BLaER1 treated with 17β-estradiol and CSF1 and Interleukin-3, amounts not matched to agents 10 nM and 100 nM (cell line): ENCODE results near the gene NSD2.
"Not testable (repeated sequence)": the region's sequence is repeated elsewhere in the genome, so short reads cannot be mapped to it uniquely, and the experiment has no call there.

Experiments used
- H3K27ac ChIP-seq, 11 experiments: shearing (Covaris generic); formaldehyde crosslinking; 2 replicates each; pipeline ENCODE4 v1.8.1; 2022
- H3K27me3 ChIP-seq, 11 experiments: shearing (Covaris generic); formaldehyde crosslinking; 2 replicates each; pipeline ENCODE4 v1.8.1; 2022
- H3K36me3 ChIP-seq, 11 experiments: shearing (Covaris generic); formaldehyde crosslinking; 2 replicates each; pipeline ENCODE4 v1.8.1; 2022
- H3K4me1 ChIP-seq, 10 experiments: shearing (Covaris generic); formaldehyde crosslinking; 2 replicates each; pipeline ENCODE4 v1.8.1; 2022
- H3K4me2 ChIP-seq, 11 experiments: shearing (Covaris generic); formaldehyde crosslinking; 2 replicates each; pipeline ENCODE4 v1.8.1; 2022
- H3K4me3 ChIP-seq, 10 experiments: shearing (Covaris generic); formaldehyde crosslinking; 2 replicates each; pipeline ENCODE4 v1.8.1; 2022
- H3K9ac ChIP-seq, 11 experiments: shearing (Covaris generic); formaldehyde crosslinking; 2 replicates each; pipeline ENCODE4 v1.8.1; 2022
- H3K9me3 ChIP-seq, 11 experiments: shearing (Covaris generic); formaldehyde crosslinking; replicated peaks in 1 of 11; 2 replicates each; pipeline ENCODE4 v1.8.1; 2022
- H4K20me1 ChIP-seq, 11 experiments: shearing (Covaris generic); formaldehyde crosslinking; 2 replicates each; pipeline ENCODE4 v1.8.1; 2022
- Cebpa-rat ChIP-seq, 11 experiments: shearing (Covaris generic); IDR thresholded peaks; 2 replicates each; pipeline ENCODE4 v1.8.1; 2022

The NSD2 gene

DNA sequence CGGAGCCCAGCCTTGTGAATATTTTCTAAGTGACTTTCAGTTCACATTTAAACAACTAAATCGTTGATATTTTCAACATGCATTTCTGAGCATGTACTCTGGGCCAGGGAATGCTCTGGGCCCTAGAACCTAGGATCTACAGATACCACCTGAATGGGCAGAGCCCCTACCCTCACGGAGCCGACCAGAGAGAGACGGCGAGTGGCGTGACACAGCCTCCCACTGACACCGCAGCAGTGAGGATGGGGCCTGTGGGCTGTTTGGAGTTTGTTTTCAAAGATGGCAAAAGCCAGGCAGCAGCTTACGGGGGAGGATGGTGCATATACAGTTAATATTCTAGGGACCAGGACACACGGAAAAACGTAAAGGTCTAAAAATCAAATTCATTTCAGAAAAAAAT, 119.9 kb downstream of the NSD2 start:
- H3K9me3 ChIP-seq: peaks cover 0 to 8% (median 5%) of the 10 kb centered on the region in 11 experiments; a peak in 16 of 22 replicates
- H3K27me3 ChIP-seq: no peaks in the 10 kb centered on the region
- TF ChIP-seq Cebpa-rat (IDR thresholded peaks at IDR 0.05): no peak
- H3K4me1 ChIP-seq: no peaks in the 10 kb centered on the region
- H3K36me3 ChIP-seq: peaks cover 62 to 99% (median 88%) of the 10 kb centered on the region in 11 experiments
- no peak overlapping the region for H3K4me2 ChIP-seq
- H3K9ac ChIP-seq: no peak overlapping the region
- H3K27ac ChIP-seq: no peak overlapping the region
- H4K20me1 ChIP-seq: peaks cover 65 to 100% (median 90%) of the 10 kb centered on the region in 11 experiments; a peak in 21 of 22 replicates
- no peak overlapping the region for H3K4me3 ChIP-seq

DNA sequence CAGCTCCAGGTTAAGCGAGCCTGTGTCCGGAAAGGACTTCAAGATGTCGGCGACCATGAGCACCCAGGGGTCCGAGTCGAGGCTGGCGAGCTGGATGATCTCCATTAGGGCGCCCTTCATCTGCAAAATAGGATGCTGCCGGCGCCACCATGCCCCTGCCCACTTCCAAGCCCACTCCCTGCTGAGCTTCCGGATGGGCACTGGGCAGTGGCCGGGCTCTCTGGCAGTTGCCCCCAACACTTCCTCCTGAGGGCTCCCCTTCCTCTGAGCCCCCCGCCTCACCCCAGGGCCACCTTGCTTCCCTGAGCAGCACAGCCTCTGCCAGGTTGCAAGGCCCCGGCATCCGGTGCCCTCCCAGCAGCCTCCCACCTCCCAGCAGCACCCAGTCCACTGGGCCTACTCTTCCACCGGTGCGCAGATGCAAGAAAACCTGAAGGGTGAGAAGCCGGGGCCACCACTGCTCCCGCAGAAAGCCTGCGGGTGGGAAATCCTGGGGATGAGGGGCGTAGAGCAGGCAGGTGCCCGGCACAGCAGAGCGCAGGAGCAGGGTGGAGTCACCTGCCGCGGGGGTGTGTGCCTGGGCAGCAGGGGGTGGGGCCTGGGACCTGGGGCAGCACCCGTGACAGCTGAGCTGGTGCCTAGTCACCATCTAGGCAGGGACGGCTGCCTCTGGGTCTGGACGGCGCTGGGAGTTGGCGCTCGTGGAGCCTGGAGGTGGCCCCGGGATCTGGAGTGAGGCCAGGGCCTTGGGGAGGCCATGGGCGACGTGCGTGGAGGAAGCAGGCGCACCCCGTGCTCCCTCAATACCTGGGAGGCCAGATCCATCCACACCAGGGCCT, 120.6 kb downstream of the NSD2 start:
- 0 out of 22 replicates have a peak overlapping the region, but pooled peaks of 1 of the 11 experiments have one; percentile 18 for H3K27ac ChIP-seq
- H3K9me3 ChIP-seq: peaks cover 4 to 15% (median 12%) of the 10 kb centered on the region in 11 experiments
- peaks cover 69 to 100% (median 88%) of the 10 kb centered on the region in 11 experiments; a peak in 21 of 22 replicates for H4K20me1 ChIP-seq
- H3K27me3 ChIP-seq: no peaks in the 10 kb centered on the region
- H3K4me1 ChIP-seq: no peaks in the 10 kb centered on the region
- TF ChIP-seq Cebpa-rat (IDR thresholded peaks at IDR 0.05): no peak
- no peak overlapping the region for H3K4me2 ChIP-seq
- no peak overlapping the region for H3K9ac ChIP-seq
- H3K4me3 ChIP-seq: no peak overlapping the region
- peaks cover 55 to 99% (median 88%) of the 10 kb centered on the region in 11 experiments for H3K36me3 ChIP-seq

DNA sequence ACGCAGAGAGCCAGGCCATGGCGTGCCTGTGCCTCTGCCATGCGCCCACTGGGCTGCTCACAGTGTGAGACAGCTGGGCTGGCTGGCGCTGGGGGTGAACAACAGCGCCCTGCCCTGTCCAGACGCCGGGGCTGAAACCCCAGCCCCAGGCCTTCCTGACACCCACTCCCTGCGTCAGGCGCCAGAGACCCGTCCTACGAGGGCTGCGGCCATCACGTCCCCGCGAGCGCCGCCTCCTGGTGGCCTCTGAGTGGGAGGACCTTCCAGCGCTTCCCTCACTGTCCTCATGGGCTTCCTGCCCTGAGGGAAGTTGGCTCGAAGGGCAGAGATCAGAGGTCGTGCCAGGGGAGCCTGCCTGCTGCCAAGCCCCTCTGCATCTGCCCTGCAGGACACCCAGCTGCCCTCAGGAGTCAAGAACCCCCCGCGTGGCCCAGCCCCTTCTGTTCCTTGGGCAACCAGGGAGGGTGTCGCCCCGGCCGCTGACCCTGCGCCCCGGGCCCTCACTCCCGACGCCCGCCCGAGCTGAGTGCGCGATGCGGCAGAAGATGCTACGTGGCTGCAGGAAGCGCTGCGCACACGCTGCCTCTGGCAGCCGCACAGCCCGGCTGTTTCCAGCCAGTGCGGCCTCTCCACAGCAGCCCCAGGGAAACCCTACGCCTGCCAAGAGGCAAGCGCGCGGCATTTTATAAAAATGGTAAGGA, 121.4 kb downstream of the NSD2 start:
- H3K27ac ChIP-seq: peak overlapping the region in 1 of 11 experiments; percentile 18; a peak in 1 of 22 replicates
- peaks cover 55 to 99% (median 88%) of the 10 kb centered on the region in 11 experiments for H3K36me3 ChIP-seq
- no peaks in the 10 kb centered on the region for H3K4me1 ChIP-seq
- peaks cover 12 to 23% (median 20%) of the 10 kb centered on the region in 11 experiments for H3K9me3 ChIP-seq
- no peak overlapping the region for H3K9ac ChIP-seq
- no peak overlapping the region for H3K4me2 ChIP-seq
- H3K4me3 ChIP-seq: no peak overlapping the region
- no peaks in the 10 kb centered on the region for H3K27me3 ChIP-seq
- TF ChIP-seq Cebpa-rat (IDR thresholded peaks at IDR 0.05): no peak
- peaks cover 69 to 100% (median 90%) of the 10 kb centered on the region in 11 experiments; a peak in 21 of 22 replicates for H4K20me1 ChIP-seq

DNA sequence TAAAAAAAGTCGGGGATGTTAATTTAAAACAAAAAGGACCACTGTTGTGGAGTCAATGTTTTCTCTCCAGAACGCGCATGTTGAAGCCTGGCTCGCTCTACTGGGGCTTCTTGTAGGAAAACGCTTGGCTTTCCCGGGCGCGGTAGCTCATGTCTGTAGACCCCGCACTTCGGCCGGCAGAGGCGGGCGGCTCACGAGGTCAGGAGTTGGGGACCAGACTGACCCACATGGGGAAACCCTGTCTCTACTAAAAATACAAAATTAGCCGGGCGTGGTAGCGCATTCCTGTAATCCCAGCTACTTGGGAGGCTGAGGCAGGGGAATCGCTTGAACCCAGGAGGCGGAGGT, 122.0 kb downstream of the NSD2 start:
- H3K4me2 ChIP-seq: no peak overlapping the region
- H3K4me3 ChIP-seq: no peak overlapping the region
- TF ChIP-seq Cebpa-rat (IDR thresholded peaks at IDR 0.05): no peak
- no peak overlapping the region for H3K27ac ChIP-seq
- peaks cover 17 to 29% (median 26%) of the 10 kb centered on the region in 11 experiments for H3K9me3 ChIP-seq
- peaks cover 55 to 99% (median 88%) of the 10 kb centered on the region in 11 experiments for H3K36me3 ChIP-seq
- H3K9ac ChIP-seq: no peak overlapping the region
- H3K27me3 ChIP-seq: no peaks in the 10 kb centered on the region
- H3K4me1 ChIP-seq: 0 out of 20 replicates have a peak, but pooled peaks cover 0 to under 1% (median 0%) of the 10 kb centered on the region in 10 experiments
- peaks cover 63 to 100% (median 86%) of the 10 kb centered on the region in 11 experiments; a peak in 21 of 22 replicates for H4K20me1 ChIP-seq

DNA sequence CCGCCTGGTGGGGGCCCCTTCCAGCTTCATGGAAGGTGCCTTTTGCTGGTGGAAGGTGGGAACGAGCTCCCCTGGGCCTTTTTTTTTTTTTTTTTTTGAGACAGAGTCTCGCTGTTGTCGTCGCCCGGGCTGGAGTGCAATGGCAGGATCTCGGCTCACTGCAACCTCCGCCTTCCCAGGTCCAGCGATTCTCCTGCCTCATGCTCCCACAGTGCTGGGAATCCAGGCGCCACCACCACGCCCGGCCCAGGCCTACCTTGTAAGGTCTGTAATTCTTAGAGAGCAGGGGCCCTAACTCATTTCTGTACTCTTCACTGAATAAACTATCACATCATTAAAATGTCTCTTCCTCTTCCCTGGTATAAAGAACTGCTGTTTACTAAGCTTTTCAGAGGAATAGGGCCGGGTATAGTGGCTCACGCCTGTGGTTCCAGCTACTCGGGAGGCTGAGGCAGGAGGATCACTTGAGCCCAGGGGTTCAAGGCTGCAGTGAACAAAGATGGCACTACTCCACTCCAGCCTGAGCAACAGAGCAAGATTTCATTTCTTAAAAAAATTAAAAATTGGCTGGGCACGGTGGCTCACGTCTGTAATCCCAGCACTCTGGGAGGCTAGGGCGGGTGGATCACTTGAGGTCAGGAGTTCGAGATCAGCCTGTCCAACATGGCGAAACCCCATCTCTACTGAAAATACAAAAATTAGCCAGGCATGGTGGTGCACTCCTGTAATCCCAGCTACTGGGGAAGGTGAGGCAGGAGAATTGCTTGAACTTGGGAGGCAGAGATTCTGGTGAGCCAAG, 122.7 kb downstream of the NSD2 start:
- H3K4me3 ChIP-seq, H3K27me3 ChIP-seq, H3K9ac ChIP-seq, H3K4me2 ChIP-seq, H3K27ac ChIP-seq, H3K4me1 ChIP-seq: not testable (repeated sequence)
- Histone ChIP-seq H3K36me3 (peaks cover 53 to 99% (median 88%) of the 10 kb centered on the region in 11 experiments), H4K20me1 (peaks cover 59 to 100% (median 84%) of the 10 kb centered on the region in 11 experiments; a peak in 21 of 22 replicates), H3K9me3 (peaks cover 25 to 36% (median 33%) of the 10 kb centered on the region in 11 experiments)

DNA sequence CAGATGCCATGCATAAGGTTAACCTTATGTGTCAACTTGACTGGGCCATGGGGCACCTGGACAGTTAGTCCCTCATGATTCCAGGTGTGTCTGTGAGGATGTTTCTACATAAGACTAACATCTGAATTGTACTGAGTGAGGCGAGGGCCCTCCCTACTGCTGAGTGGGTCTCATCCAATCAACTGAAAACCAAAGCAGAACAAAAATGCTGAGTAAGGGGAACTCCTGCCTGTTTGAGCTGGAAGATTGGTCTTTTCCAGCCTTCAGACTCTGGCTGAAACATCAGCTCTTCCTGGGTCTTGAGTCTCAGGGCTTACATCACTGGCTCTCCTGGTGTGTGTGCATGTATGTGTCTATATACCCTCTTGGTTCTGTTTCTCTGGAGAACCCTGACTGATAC, 123.7 kb downstream of the NSD2 start:
- no peak overlapping the region for H3K4me3 ChIP-seq
- H3K36me3 ChIP-seq: peaks cover 53 to 99% (median 88%) of the 10 kb centered on the region in 11 experiments
- H3K27me3 ChIP-seq: no peaks in the 10 kb centered on the region
- peaks cover 0 to 7% (median 0%) of the 10 kb centered on the region in 10 experiments; a peak in 1 of 20 replicates for H3K4me1 ChIP-seq
- H3K9ac ChIP-seq: no peak overlapping the region
- peaks cover 35 to 47% (median 44%) of the 10 kb centered on the region in 11 experiments for H3K9me3 ChIP-seq
- peaks cover 49 to 97% (median 78%) of the 10 kb centered on the region in 11 experiments; a peak in 21 of 22 replicates for H4K20me1 ChIP-seq
- H3K4me2 ChIP-seq: no peak overlapping the region
- no peak for TF ChIP-seq Cebpa-rat (IDR thresholded peaks at IDR 0.05)
- no peak overlapping the region for H3K27ac ChIP-seq

DNA sequence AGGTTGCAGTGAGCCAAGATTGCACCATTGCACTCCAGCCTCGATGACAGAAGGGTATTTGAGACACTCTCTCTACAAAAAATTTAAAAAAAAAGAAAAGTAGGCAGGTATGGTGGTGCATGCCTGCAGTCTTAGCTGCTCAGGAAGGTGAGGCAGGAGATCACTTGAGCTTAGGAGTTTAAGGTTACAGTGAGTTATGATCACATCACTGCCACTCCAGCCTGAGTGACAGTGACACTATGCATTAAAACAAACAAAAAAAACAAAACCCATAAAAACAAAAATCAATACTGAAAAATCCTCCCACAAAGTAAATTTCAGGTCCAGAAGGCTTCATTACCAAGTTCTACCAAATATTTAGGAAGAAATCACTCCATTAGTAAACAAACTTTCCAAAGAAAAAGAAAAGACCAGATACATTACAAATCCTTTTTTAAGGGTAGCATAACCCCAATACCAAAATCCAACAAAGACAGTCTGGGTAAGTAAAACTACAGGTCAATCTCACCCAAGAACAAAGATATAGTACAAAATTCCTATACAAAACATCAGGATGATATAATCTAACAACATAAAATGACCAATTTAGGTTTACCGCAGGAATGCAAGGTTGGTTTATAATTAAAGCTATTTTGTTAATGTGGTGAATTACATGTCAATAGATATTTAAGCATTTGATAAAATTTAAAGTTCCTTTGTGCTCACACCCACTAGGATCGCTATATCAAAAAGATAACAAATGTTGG, 125.8 kb downstream of the NSD2 start:
- H3K4me2 ChIP-seq: no peak overlapping the region
- no peak overlapping the region; a peak in 1 of 20 replicates for H3K4me3 ChIP-seq
- no peaks in the 10 kb centered on the region for H3K27me3 ChIP-seq
- H4K20me1 ChIP-seq: peaks cover 28 to 91% (median 61%) of the 10 kb centered on the region in 11 experiments; a peak in 21 of 22 replicates
- peaks cover 46 to 99% (median 88%) of the 10 kb centered on the region in 11 experiments for H3K36me3 ChIP-seq
- no peak overlapping the region for H3K9ac ChIP-seq
- no peak for TF ChIP-seq Cebpa-rat (IDR thresholded peaks at IDR 0.05)
- peaks cover 45 to 68% (median 65%) of the 10 kb centered on the region in 11 experiments for H3K9me3 ChIP-seq
- H3K4me1 ChIP-seq: peaks cover 0 to 13% (median 0%) of the 10 kb centered on the region in 10 experiments; a peak in 2 of 20 replicates
- H3K27ac ChIP-seq: no peak overlapping the region

DNA sequence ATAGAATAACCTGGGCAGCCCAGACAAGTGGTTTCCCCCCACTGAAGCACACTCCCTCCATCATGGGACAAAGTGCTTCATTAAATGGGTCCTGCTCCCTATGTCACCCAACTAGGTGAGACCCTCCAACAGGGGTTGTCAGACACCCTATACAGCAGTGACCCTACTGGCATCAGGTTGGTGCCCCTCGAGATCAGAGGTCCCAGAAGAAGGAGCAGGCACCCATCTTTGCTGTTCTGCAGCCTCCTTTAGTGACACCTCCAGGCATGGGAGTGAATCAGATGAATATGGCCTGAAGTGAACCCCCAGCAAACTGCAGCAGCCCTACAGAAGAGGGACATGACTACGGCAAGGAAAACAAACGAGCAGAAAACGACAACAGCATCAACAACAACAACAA, 126.5 kb downstream of the NSD2 start:
- peaks cover 44 to 99% (median 87%) of the 10 kb centered on the region in 11 experiments for H3K36me3 ChIP-seq
- H3K27ac ChIP-seq: no peak overlapping the region
- TF ChIP-seq Cebpa-rat (IDR thresholded peaks at IDR 0.05): no peak
- H4K20me1 ChIP-seq: peaks cover 21 to 91% (median 58%) of the 10 kb centered on the region in 11 experiments; a peak in 20 of 22 replicates
- H3K4me3 ChIP-seq: peak overlapping the region in 1 of 10 experiments; percentile 38; a peak in 2 of 20 replicates
- H3K27me3 ChIP-seq: no peaks in the 10 kb centered on the region
- no peak overlapping the region for H3K4me2 ChIP-seq
- H3K9me3 ChIP-seq: peaks cover 45 to 73% (median 71%) of the 10 kb centered on the region in 11 experiments
- no peak overlapping the region for H3K9ac ChIP-seq
- H3K4me1 ChIP-seq: peaks cover 0 to 13% (median 0%) of the 10 kb centered on the region in 10 experiments; a peak in 2 of 20 replicates
